Smooth muscle cell of the brain vasculature (primary cell): Measurements from ENCODE around the gene GNPTG.

Experiments used
- DNase-seq: peaks from one replicate; pipeline ENCODE4 v3.0.0-alpha.2; 2012; ENCODE audit warnings: low read depth, low spot score

The GNPTG gene

DNA sequence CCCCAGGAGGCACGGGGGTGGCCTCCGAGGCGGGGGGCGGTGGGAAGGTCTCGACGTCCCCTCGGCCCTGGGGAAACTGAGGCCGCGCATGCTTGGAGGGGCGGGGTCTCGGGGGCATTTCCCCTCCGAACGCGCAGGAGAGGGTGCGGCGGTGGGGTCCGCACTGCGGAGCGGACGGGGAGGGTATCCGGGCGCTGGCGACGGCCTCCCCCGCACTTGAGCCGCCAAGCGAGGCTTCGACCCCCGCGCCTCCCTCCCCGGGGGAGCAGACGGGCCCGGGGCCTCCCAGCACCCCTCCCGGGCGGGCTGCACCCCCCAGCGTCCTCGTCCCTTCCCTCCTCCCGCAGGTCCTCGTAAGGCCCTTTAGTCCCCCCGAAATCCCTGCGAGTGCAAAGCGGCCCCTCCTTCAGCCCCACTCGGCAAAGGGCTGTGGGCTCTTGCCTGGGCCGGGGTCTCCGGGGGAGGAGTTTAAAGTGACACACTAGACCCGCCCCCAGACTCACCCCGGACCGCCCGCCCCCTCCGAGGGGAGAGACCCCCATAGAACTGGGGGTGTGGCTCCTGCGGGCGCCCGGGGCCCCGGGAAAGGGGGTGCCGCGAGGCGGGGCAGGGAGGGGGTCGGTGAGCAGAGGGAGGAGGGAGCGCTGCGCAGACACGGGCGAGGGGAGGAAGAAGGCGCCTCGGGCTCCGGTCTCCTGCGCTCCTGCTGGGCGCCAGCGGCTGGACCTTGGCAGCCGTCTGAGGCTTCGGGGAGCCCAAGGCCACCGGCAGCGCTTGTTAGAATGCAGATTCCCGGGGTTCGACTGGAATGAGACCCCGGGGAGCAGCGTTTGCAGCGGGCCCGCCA, 17.7 kb upstream of the GNPTG start:
- DNase-seq = no peak

DNA sequence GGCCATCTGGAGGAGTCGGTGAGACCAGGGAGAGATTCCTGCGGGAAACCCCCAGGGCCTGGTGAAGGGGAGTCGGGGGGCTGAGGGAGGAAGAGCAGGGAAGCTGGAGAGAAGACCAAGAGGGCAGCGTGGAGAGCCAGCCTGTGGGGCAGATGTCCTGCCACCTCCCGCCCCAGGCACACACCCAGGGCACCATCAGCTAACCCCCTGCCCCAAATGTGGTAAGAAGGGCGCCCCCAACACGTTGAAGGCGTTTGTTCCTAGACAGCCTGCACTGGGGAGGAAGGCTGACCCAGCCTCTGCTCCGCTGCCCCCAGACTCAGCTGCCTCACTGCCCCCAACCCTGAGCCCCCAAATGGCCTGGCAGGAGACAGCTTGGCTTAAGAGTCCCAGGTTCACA, 17.0 kb upstream of the GNPTG start:
- DNase-seq = no peak

- DNase-seq = no peak
These were observed 16.3 kb upstream of the GNPTG start for GRCh38 chr16:1335211-1335971.

DNA sequence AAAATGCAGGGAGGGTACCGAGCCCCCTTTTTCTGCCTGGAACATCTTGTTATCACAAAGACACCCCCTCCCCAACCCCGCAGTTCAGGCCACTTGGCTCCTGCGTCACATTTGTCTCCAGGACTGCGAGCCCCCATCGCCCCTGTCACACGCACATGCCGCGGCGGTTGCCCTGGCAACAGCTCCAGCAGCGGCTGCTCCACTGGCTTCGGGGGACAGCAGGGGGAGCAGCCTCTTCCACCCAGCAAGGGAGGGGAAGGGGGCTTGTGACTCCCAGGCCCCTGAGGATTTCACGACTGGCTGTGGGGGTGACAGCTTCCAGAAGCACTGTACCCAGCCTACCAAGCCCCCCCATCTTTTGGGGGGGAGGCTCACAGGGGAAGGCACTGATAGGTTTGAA, 15.7 kb upstream of the GNPTG start:
- DNase-seq = no peak

DNA sequence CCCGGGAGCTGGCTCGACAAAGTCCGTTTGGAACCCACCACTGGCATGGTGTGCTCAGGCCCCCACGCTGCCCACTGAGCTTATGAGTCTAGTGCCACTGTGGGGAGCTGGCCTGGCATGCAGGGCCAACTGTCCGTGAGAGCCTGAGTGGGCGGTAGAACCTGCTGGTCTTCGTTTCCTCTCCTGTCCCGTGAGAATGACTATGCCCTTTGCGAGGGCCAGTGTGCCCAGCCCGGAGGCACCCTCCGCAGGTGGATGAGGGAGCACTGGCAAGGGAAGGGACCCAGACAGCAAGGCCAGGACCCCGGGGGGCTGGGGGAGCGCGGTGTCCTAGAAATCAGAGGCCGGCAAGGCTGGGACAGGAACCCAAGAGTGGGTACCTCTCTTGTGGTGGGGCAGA, 15.1 kb upstream of the GNPTG start:
- no peak for DNase-seq

DNA sequence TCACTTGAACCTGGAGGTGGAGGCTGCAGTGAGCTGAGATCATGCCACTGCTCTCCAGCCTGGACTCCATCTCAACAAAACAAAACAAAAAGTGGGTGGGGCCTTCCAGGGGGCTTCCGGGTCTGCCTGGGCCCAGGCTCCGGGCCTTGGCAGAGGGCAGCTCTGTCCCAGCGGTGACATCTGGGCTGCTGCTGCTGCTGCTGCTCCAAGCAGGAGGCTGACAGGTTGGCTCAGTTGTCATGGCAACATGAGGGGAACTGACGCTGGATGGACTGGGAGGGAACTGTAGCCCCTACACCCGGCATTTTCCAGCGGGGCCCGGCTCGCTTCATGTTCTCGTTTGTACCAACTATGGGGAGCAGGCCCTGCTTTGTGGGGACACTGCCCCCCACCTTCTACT, 14.2 kb upstream of the GNPTG start:
- no peak for DNase-seq

DNA sequence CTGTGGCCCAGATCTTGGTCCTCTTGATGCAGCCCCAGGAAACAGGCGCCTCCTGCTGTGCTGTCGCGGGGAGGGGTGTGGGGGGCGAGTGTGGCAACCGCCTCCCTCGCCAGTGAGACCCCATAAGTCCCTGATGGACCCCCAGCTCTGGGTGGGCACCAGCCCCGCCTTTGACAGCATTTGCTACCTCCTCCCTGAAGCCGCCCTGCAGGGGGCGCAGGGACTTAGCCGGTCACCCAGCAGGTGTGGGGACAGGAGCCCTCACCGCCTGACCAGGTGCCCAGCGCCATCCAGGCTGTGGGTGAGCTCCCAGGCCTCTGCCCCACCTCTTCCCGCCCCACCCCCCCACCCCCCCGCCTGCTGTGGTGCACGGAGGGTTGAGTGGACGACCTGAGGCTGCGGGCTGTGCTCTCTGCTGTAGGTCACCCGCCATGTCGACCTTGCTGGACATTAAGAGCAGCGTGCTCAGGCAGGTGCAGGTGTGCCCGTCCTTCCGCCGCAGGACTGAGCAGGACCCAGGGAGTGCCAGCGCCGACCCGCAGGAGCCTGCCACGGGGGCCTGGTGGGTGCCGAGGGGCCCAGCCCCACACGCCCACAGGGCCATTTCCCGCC, 13.5 kb upstream of the GNPTG start:
- DNase-seq = no peak

DNA sequence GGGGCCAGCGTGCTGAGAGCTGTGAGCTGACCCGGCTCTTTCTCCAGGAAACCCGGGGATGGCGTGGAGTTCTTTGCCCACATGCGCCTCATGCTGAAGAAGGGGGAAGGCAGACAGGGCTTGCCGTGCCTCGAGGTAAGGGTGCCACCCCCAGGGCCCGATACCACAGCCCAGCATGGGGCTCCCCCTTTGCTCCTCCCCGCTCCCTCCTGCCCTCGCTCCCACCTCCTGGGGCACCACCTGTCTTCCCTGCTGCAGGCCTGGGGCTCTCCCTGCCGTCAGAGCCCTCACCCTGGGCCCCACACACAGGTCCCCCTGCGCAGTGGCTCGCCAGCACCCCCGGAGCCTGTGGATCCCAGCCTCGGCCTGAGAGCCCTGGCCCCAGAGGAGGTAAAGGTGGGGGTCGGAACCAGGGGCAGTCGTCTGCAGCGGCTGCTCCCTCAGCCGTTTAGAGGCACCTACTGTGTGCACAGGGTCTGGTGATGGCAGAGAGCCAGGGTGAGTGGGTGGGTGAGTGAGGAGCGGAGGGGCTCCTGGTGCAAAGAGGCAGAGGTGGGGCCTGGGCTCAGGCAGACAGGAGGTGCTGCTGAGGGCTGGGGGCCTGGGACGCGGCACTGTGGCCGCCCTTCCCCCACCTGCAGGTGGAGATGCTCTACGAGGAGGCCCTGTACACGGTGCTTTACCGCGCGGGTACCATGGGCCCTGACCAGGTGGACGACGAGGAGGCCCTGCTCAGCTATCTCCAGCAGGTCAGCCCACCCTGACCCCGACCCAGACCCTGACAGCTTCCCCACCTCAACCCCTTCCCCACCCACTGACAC, 12.7 kb upstream of the GNPTG start:
- DNase-seq = no peak

DNA sequence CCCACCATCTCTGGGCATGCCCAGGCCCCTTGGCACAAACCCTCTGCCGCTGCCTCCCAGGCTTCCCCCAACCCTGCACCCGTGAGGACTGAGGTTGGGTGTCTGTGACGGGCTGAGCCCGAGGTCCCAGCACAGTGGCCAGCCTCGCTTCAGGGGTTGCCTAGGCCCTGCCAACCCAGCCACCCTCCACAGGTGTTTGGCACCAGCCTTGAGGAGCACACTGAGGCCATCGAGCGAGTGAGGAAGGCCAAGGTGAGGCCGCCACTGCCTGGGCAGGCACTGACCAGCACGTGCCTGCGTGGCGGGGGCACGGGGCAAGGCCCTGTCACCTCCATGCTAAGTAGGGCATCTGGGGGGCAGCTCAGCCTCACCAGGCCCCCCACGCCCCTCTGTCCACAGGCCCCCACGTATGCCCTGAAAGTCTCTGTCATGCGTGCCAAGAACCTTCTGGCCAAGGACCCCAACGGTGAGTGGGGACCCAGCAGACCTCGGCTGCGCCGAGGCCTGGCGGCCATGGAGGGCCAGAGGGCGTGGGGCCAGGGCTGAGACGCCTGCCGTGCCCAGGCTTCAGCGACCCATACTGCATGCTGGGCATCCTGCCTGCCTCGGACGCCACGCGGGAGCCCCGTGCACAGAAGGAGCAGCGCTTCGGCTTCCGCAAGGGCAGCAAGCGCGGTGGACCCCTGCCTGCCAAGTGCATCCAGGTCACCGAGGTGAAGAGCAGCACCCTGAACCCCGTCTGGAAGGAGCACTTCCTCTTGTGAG, 10.8 kb upstream of the GNPTG start:
- no peak for DNase-seq

GRCh38 chr16:1341495-1342420, 10.0 kb upstream of the GNPTG start:
- DNase-seq = no peak

GRCh38 chr16:1342526-1343427, 9.0 kb upstream of the GNPTG start:
- DNase-seq = no peak

- no peak for DNase-seq
These were observed 8.1 kb upstream of the GNPTG start for GRCh38 chr16:1343428-1344242.

DNA sequence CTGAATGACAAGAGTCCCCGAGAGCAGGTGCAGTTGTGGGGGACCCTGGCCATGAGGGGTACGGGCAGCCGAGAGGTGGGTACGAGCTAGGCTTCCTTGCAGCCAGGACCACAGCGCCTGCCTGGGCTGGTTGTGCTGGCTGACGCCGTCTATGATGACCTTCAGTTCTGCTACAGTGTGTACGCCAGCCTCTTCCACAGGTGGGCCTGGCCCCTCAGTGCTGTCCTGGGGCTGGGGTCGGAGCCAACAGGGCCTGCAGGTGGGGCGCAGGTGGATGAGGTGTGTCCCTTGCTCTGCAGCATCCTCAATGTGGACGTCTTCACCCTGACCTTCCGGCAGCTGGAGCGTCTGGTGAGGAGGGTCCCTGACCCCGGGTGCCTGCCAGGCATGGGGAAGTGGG, 7.2 kb upstream of the GNPTG start:
- no peak for DNase-seq

DNA sequence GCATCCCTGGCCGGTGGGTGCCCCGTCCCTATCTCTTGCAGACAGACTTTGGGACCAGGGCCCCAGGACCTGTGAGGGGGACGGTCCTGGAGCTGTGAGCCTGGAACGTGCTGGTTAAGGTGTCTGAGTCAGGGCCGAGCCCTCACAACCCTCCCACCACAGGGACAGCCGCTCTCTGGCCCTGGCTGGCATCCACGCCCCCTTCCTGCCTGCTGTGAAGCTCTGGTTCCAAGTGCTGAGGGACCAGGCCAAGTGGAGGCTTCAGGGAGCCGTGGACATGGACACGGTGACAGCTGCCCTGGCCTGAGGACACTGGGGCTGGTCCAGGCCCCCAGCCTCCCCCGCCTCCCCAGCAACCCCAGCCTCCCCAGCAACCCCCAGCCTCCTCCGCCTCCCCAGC, 6.6 kb upstream of the GNPTG start:
- DNase-seq = no peak

DNA sequence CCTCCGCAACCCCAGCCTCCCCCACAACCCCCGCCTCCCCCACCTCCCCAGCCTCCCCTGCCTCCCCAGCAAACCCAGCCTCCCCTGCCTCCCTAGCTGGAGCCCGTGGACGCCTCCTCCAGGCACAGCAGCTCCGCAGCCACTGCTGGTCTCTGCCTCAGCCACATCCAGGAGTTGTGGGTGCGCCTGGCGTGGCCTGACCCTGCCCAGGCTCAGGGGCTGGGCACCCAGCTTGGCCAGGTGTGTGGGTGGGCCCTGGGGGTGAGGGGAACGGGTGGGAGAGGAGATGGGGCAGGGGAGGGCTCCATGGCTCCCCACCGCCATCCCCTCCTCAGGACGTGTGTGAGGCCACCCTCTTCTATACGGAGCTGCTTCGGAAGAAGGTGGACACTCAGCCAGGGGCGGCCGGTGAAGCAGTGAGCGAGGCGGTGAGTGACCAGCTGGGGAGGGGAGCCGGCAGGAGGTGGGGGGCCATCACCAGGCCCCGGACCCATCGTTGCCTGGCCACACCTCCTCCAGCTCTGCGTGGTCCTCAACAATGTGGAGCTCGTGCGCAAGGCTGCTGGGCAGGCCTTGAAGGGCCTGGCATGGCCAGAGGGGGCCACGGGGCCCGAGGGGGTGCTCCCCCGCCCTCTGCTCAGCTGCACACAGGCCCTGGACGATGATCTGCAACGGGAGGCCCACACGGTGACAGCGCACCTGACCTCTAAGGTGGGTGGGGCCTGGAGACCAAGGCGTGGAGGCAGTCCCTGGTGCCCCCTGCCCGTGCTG, 5.9 kb upstream of the GNPTG start:
- no peak for DNase-seq

DNA sequence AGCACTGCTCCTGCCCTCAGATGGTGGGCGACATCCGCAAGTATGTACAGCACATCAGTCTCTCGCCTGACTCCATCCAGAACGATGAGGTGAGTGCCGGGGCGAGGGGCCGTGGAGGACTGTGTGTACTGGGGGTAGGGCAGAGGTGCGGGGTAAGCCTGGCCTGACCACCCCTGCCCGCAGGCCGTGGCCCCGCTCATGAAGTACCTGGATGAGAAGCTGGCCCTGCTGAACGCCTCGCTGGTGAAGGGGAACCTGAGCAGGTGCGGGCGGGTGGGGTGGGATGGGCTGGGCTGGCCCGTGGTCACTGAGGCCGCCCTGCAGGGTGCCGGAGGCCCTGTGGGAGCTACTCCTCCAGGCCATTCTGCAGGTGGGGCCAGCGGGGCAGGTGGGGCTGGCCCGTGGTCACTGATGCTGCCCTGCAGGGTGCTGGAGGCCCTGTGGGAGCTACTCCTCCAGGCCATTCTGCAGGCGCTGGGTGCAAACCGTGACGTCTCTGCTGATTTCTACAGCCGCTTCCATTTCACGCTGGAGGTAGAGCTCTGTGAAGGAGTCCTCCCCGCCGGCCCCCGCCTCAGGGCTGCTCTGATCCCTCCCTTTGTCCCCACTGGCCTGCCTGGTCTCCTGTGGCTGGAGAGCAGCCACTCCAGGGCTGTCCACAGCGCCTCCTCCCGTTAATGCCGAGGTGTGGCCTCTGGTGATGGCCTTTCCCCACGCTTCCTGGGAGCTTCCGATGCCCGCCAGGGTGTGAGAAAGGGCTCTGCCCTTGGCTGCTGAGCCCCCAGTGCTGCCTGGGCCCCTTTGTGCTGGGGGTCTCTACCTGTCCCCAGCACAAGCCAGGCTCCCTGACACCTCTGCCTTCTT, 5.1 kb upstream of the GNPTG start:
- DNase-seq = no peak
